Bronchial epithelial cell (primary cell): Measurements from ENCODE around the gene ADCY3. TPM values are rescaled to one million over a fixed set of nuclear protein-coding genes. Genes with fewer than 3 reads are reported as not detected.
"Not testable (repeated sequence)": the region's sequence is repeated elsewhere in the genome, so short reads cannot be mapped to it uniquely, and the experiment has no call there.

Experiments
- DNase-seq: peaks from one replicate; pipeline ENCODE4 v3.0.0-alpha.2; 2010; ENCODE audit warnings: low read depth
- FAIRE-seq: peaks from 2 replicates; lab custom pipeline; 2011; peaks lifted over from hg19 to GRCh38; lab: Jason Lieb, UNC
- H3K27me3 ChIP-seq: 2 replicates; pipeline ENCODE4 v1.5.1; 2011; ENCODE audit warnings: low read length; ENCODE audit not compliant: control insufficient read depth, insufficient read depth
- H3K36me3 ChIP-seq: 2 replicates; pipeline ENCODE4 v1.5.1; 2011; ENCODE audit warnings: low read length; ENCODE audit not compliant: control insufficient read depth, insufficient read depth
- H3K4me3 ChIP-seq: 2 replicates; pipeline ENCODE4 v1.5.1; 2011; ENCODE audit warnings: mild to moderate bottlenecking, low read depth, low read length, control low read depth
- total RNA-seq: library from RNA; depleted of rRNA; stranded (reverse); fragments of >200 nt; gene quantifications from 2 replicates; pipeline ENCODE4 v1.2.1, GENCODE V29; 2014
- TF ChIP-seq, protein P1 (sequence below): IDR thresholded peaks from 2 replicates; pipeline ENCODE4 v1.5.1; 2011; ENCODE audit warnings: mild to moderate bottlenecking, moderate library complexity, low read length, control low read depth, inconsistent platforms; ENCODE audit not compliant: insufficient read depth, severe bottlenecking

Gene ADCY3
- total RNA-seq, 1 donor from 2014 or later = 31.1 TPM

DNA sequence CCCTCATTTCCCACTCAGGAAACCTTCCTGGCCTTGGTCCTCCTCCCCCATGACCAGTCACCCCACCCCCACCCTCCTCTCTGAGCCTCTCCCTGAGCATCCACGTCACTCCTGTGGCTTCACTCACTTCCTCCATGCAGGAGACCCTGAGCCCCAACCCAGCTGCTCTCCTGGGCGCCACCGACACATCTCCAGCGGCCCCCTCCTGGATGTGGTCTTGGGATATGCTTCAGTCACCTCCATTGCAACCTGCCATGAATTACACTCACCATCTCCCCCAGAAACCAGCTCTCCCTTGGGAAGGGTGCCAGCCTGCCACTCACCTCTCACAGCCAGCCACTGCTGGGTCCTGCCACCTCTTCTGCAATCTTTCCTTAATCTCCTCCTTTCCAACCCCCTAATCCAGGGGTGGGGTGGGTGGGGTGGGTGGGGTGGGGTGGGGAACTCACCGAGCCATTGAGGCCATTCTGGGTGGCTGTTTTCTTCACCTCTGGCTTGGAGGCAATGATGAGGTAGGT, 82.0 kb downstream of the ADCY3 start:
- no peaks in the 10 kb centered on the region for H3K27me3 ChIP-seq
- FAIRE-seq (no peak), DNase-seq (no peak)
- H3K4me3 ChIP-seq = no peak overlapping the region
- TF ChIP-seq, protein P1, sequence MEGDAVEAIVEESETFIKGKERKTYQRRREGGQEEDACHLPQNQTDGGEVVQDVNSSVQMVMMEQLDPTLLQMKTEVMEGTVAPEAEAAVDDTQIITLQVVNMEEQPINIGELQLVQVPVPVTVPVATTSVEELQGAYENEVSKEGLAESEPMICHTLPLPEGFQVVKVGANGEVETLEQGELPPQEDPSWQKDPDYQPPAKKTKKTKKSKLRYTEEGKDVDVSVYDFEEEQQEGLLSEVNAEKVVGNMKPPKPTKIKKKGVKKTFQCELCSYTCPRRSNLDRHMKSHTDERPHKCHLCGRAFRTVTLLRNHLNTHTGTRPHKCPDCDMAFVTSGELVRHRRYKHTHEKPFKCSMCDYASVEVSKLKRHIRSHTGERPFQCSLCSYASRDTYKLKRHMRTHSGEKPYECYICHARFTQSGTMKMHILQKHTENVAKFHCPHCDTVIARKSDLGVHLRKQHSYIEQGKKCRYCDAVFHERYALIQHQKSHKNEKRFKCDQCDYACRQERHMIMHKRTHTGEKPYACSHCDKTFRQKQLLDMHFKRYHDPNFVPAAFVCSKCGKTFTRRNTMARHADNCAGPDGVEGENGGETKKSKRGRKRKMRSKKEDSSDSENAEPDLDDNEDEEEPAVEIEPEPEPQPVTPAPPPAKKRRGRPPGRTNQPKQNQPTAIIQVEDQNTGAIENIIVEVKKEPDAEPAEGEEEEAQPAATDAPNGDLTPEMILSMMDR = no peak
- H3K36me3 ChIP-seq = peaks cover 7% of the 10 kb centered on the region

DNA sequence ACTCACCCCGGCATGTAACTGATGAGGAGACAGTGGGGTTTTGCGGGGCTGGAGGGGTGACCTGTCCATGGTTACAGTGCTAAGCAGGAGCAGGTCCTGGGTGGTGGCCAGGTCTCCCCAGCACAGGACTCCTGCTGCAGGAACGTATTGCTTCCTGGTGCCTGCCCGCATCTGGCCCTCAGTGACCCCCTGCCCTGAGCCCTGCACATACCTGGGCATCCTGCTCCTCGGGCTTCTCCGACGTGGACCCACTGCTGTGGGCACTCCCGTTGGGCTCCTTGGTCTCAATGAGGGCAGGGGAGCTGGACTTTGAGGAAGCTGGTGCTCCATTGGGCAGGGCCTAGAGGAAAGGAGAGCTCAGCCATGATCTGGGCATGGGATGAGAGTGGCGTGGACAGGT, 83.3 kb downstream of the ADCY3 start:
- H3K4me3 ChIP-seq = no peak overlapping the region
- TF ChIP-seq, protein P1 = no peak
- no peaks in the 10 kb centered on the region for H3K27me3 ChIP-seq
- peaks cover 7% of the 10 kb centered on the region for H3K36me3 ChIP-seq
- DNase-seq (no peak), FAIRE-seq (no peak)

DNA sequence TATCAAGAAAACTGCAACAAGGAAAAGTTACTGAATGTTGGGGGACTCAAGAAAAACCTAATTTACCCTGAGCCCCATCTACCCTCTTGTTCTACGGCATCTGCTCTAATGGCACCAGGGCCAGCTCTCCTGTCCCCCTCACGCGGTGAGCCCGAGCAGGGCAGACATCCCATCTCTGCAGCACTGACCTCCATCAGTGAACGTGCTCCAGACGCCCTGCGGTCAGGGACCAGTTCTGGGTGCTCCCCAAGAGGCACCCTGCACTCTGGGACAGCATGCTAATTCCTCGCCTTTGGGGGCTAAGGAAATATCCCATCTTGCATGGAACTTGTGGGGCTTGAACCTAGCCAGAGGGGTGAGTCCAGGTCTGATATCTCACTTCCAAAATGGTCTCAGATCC, 83.8 kb downstream of the ADCY3 start:
- Histone ChIP-seq H3K27me3 (no peaks in the 10 kb centered on the region), H3K36me3 (peaks cover 7% of the 10 kb centered on the region), H3K4me3 (no peak overlapping the region)
- TF ChIP-seq, protein P1 = no peak
- no peak for FAIRE-seq
- DNase-seq = no peak

DNA sequence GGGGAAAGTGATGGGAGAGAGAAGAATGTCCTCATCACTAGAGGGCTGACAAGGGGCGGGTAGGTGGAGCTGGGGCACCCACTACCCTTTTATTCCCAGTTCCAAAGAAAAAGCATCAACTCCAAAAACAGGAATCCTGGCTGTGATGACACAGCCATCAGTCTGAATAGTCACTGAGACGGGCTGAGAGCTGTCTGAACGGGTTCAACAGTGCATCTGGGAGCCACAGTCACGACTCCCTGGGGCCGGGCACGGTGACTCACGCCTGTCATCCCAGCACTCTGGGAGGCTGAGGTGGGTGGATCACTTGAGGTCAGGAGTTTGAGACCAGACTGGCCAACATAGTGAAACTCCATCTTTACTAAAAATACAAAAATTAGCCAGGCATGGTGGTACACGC, 84.6 kb downstream of the ADCY3 start:
- H3K27me3 ChIP-seq, H3K36me3 ChIP-seq, FAIRE-seq, H3K4me3 ChIP-seq: not testable (repeated sequence)
- peak; percentile 71 for DNase-seq

DNA sequence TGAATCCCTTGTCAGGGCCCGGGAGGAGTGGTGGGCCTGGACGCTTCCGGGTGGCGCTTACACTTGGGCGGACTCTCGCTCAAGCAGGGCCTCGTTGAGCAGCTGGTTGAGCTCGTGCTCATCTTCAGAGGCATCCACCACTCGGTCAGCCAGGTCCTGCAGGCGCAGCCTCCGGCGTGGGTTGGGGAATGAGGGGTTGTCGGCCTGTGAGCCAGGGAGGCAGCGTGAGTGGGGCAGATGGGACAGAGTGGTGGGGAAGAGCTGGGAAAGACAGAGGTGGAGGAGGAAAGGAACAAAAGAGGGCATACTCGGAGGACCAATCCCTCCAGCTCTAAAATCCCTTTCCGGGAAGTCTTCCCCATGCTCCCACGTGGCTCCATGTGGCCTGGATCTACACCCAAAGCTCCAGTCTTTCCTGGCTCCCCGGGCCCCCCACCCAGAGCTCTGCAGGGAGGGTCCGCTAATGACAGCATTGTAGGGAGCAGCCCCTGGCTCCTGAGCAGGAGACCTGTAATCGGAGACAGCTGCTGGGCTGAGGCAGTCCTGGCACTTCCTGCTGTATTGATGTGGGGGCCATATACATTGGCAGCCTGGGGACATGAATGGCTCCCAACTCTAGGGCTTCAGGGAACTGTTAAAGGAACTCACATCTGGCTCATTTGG, 85.2 kb downstream of the ADCY3 start:
- Histone ChIP-seq H3K4me3 (no peak overlapping the region), H3K27me3 (no peaks in the 10 kb centered on the region), H3K36me3 (peaks cover 5% of the 10 kb centered on the region)
- DNase-seq (no peak), FAIRE-seq (no peak)
- TF ChIP-seq, protein P1 = no peak

DNA sequence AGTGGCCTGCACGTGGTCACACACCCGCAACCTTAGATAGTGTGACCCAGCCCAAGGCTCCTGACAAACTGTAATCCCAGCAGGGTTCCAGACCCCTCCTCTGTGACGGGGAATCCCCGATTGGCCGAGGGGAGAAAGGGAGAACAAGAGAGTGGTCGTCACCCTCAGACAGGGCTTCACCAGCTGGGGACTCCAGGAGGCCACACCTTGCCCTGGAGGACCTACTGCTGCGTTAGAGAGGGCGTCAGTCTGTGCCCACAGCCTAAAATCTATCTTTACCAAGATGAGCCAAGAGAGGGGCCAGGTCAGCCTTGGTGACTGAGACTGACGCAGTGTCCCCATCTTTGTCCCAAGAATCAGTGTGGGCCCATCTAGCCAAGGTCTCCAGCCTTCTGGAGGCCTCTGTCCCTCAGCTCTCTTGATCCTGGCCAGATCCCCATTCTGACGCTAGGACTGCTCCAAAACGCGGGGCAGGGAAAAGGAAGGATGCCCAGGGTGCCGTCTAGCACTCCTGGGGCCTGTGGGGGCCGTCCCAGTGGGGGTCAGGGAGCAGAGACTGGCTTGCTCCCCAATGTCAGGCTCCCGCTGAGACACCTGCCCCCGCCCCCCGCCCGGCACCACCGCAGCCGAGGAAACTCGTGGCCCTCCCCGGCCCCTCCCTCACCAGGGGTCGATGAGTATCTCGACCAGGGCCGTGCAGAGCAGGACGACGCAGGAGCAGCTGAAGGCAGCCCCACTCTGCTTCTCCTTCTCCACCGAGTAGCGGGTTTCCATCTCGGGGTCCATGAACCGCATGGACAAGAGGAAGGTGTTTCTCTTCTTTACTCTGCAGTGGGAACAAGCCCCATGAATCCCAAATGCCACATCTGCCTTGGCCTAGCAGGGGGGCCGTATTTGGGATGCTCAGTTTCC, 86.0 kb downstream of the ADCY3 start:
- FAIRE-seq = no peak
- no peaks in the 10 kb centered on the region for H3K27me3 ChIP-seq
- TF ChIP-seq, protein P1 = no peak
- H3K36me3 ChIP-seq = peaks cover 3% of the 10 kb centered on the region
- no peak for DNase-seq
- no peak overlapping the region for H3K4me3 ChIP-seq
